K562 (cell line): ENCODE measurements around the gene KNTC1. TPM values are rescaled to one million over a fixed set of nuclear protein-coding genes. Genes with fewer than 3 reads are reported as not detected.
A peak's percentile ranks its signal among the peaks of the same experiment; 100 is the strongest.

Source experiments
- CBX3 ChIP-seq, 2 experiments: IDR thresholded peaks; 1 replicate in 1 of 2; 2 replicates in 1 of 2; pipeline ENCODE4 v1.6.1; 2012; ENCODE audit warnings: inconsistent platforms in 2 of 2, low read length in 2 of 2, borderline replicate concordance in 1 of 2, control low read depth in 1 of 2
- CREM ChIP-seq: IDR thresholded peaks from 2 replicates; pipeline ENCODE4 v1.6.1; 2014; ENCODE audit warnings: antibody characterized with exemption, low read depth
- ESRRA ChIP-seq: fragments of 450-650 bp; IDR thresholded peaks from 2 replicates; pipeline ENCODE4 v1.6.1; 2014; ENCODE audit warnings: low read depth, mild to moderate bottlenecking, moderate library complexity, borderline replicate concordance
- HNRNPL ChIP-seq: fragments of 200-400 bp; formaldehyde crosslinking; IDR thresholded peaks from 2 replicates; pipeline ENCODE4 v1.6.1; 2017; ENCODE audit warnings: low read depth, mild to moderate bottlenecking, low read length
- HNRNPLL ChIP-seq: fragments of 200-400 bp; formaldehyde crosslinking; IDR thresholded peaks from 2 replicates; pipeline ENCODE4 v1.6.1; 2017; ENCODE audit warnings: low read length, low read depth, mild to moderate bottlenecking; ENCODE audit not compliant: poor library complexity, severe bottlenecking
- LCOR ChIP-seq: sonication (generic); formaldehyde crosslinking; IDR thresholded peaks from 2 replicates; pipeline ENCODE4 v1.8.0; 2022; ENCODE audit warnings: mild to moderate bottlenecking, missing genetic modification reagents
- MLLT1 ChIP-seq, 2 experiments: fragments of 450-650 bp; IDR thresholded peaks; 2 replicates each; pipeline ENCODE4 v1.6.1; 2016
- MNT ChIP-seq, 2 experiments: fragments of 450-650 bp; conservative IDR thresholded peaks; 2 replicates each; pipeline ENCODE4 v1.6.1; 2017; ENCODE audit warnings: mild to moderate bottlenecking in 2 of 2, moderate library complexity in 2 of 2
- NEUROD1 ChIP-seq: fragments of 150-350 bp; IDR thresholded peaks from 2 replicates; pipeline ENCODE4 v1.6.1; 2014; ENCODE audit warnings: borderline replicate concordance, low read length, low read depth; ENCODE audit not compliant: partially characterized antibody
- PHF8 ChIP-seq: fragments of 200-600 bp; sonication (generic); IDR thresholded peaks from 2 replicates; pipeline ENCODE4 v1.6.1; 2012; ENCODE audit warnings: mixed run types, mild to moderate bottlenecking, inconsistent platforms, low read length, moderate library complexity, borderline replicate concordance
- POLR2A ChIP-seq: fragments of 450-650 bp; conservative IDR thresholded peaks from 2 replicates; pipeline ENCODE4 v1.6.1; 2016
- POLR2H ChIP-seq: IDR thresholded peaks from 2 replicates; pipeline ENCODE4 v1.6.1; 2016; ENCODE audit warnings: missing genetic modification characterization, low read depth, mild to moderate bottlenecking, control low read depth, missing compliant biosample characterization, moderate library complexity
- PRDM10 ChIP-seq: fragments of 450-650 bp; IDR thresholded peaks from 2 replicates; pipeline ENCODE4 v1.6.1; 2018; ENCODE audit not compliant: partially characterized antibody
- RB1 ChIP-seq: fragments of 450-650 bp; IDR thresholded peaks from 2 replicates; pipeline ENCODE4 v1.6.1; 2017; ENCODE audit warnings: low read depth, mild to moderate bottlenecking
- SNRNP70 ChIP-seq: fragments of 200-400 bp; formaldehyde crosslinking; optimal IDR thresholded peaks from 2 replicates; pipeline ENCODE3; 2017; ENCODE audit warnings: low read depth, low read length
- USF1 ChIP-seq: sonication (generic); formaldehyde crosslinking; IDR thresholded peaks from 2 replicates; pipeline ENCODE4 v1.9.0; 2022; ENCODE audit warnings: mild to moderate bottlenecking, missing genetic modification reagents
- ZNF431 ChIP-seq: sonication (generic); formaldehyde crosslinking; IDR thresholded peaks from 2 replicates; pipeline ENCODE4 v1.8.0; 2022; ENCODE audit warnings: mild to moderate bottlenecking, missing genetic modification reagents
- polyA plus RNA-seq, 8 experiments: library from polyadenylated mRNA; depleted of rRNA in 4 of 8; stranded (reverse) in 5 of 8; unstranded in 3 of 8; fragments of >200 nt; fragmentation: Nextera tagmentation in 2 of 8; fragmentation: Illumina TruSeq in 1 of 8; extraction: Ambion mirVana in 2 of 8; extraction: Trizol in 1 of 8; gene quantifications; 2 replicates each; pipeline versions ENCODE4 v1.2.1 to v1.2.3, GENCODE V29; 2011 to 2014; ENCODE audit warnings: inconsistent platforms in 1 of 8, missing spikeins in 1 of 8
- total RNA-seq, 7 experiments: library from RNA; depleted of rRNA in 6 of 7; stranded (reverse); fragments of >200 nt in 6 of 7; fragmentation: Illumina TruSeq in 2 of 7; extraction: Trizol in 2 of 7; gene quantifications; 2 replicates each; pipeline versions ENCODE4 v1.2.1 to v1.2.3, GENCODE V29; 2011 to 2021; ENCODE audit warnings: low replicate concordance in 1 of 7

KNTC1 gene
- total and polyA plus RNA-seq, 9 of the 15 experiments (the other 6 are each of a cell fraction or from before 2014, with no cell fraction given): 38.9 to 135 (median 99.6) TPM

GRCh38 chr12:122500685-122501488 lies 26.2 kb upstream of the KNTC1 start, which contains the start of gene ZCCHC8 (continued):
- TF ChIP-seq NEUROD1 (peak; percentile 44), ESRRA (peak; percentile 38; the same call in 1 of the 2 replicates), SNRNP70 (no peak), CBX3 (IDR thresholded peaks at IDR 0.05; ENCODE audit: borderline replicate concordance in 1 of 2, low read length in 2 of 2) (0 out of 3 replicates have a peak, but pooled peaks of 1 of the 2 experiments have one; percentile 35), PHF8 (peak; percentile 85), POLR2H (peak; percentile 95), HNRNPL (peak; percentile 23; the same call in 1 of the 2 replicates), HNRNPLL (peak; percentile 48), PRDM10 (peak; percentile 71), RB1 (peak; percentile 8; the same call in 1 of the 2 replicates), CREM (peak; percentile 90), ZNF431 (CRISPR knock-in tag) (peak; percentile 79; the same call in 1 of the 2 replicates), LCOR (CRISPR knock-in tag) (peak; percentile 60), USF1 (no peak), POLR2A (peak; percentile 96), MNT (conservative IDR thresholded peaks at IDR 0.05) (peak; percentile 58 to 73), MLLT1 (IDR thresholded peaks at IDR 0.05) (peak in 1 of 2 experiments; percentile 84; a peak in 3 of 4 replicates)
